H54 (cell line): Measurements from ENCODE around the gene PTGR3.

ENCODE experiments used
- DNase-seq: peaks from one replicate; pipeline ENCODE4 v3.0.0; 2011; ENCODE audit warnings: low spot score, mixed read lengths; ENCODE audit not compliant: insufficient read length
- FAIRE-seq: peaks from 3 replicates; lab custom pipeline; 2011; peaks lifted over from hg19 to GRCh38; lab: Jason Lieb, UNC
- POLR2A ChIP-seq: IDR thresholded peaks from 2 replicates; pipeline ENCODE4 v1.6.1; 2011; ENCODE audit warnings: low read depth, mild to moderate bottlenecking, low read length

PTGR3 gene

DNA sequence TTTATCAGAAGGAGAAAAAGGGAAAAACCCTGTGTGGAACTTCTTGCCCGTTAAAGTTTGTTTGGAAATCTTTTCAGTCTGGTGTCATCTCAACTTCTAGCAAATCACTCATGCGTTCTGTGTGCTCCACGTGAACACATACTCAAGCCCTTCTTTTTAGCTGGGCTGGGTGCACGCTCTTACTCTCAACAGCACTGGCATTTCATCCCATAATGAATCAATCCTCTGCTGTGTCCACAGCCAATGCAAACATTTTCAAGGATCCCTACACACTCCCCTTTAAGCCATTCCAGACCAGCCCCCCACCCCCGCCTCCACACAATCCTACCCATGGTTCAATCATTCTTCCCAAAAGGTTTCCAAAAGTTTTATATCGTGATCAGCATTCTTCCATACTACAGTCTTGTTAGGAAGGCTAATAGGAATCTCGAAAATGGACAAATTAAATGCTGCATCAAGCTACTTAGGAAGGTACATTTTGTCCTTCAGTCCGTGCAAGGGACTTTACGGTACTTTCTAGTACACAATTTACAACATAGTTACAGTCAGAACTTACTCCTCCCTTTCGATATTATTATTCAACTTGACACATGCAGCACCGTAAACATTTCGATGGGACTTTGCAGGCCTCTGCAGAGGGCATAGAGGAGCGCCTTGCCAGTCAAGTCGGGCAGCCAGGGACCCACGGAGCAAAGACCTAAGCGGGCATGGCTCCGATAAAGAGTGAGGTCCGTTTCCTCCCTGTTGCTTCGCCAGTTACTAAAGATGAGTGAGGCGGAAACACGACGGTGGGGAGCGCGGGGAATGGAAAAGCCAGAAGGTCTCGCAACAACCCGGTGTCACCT is 1.4 kb downstream of the PTGR3 start:
- no peak for DNase-seq
- no peak for FAIRE-seq
- TF ChIP-seq POLR2A, result no peak

DNA sequence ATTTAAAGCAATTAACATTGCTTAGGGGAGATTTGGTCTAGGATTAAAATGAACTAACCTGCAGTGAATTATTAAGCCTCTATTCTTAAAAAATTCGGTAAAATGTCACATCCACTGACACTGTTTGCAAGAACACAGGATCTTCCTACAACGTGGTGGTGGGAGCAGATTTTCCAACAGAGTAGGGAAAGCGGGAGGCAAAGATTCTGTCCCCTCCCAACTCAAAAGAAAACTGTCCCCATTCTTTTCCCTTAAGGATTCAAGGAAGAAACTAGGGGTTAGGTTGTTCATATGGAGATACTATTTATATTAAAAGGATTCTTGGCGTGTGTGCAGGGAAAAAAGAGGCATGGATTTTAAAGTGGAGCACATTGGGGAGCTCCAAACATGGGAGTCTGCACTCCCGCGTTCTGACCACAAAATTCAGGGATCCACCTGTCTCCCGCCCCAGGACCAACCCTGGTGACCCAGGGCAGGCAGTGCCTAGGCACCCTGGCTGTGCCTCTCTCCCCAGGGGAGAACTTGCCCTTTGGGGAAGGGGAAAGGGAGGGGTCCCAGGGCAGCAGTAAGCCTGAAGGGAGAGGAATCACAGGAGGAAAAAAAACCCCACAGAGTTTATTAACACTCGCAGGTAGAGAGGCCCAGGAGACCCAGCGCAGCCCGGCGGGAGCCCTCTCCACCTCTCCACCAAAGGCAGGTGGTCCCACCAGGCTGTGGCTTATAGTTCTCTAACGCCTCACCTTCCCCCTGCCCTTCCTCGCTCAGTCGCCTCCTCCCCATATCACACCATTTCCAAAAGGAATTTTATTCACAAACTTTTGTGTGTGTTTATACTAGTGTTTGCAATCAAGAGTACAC is 2.3 kb downstream of the PTGR3 start:
- DNase-seq, result no peak
- no peak for TF ChIP-seq POLR2A
- no peak for FAIRE-seq

DNA sequence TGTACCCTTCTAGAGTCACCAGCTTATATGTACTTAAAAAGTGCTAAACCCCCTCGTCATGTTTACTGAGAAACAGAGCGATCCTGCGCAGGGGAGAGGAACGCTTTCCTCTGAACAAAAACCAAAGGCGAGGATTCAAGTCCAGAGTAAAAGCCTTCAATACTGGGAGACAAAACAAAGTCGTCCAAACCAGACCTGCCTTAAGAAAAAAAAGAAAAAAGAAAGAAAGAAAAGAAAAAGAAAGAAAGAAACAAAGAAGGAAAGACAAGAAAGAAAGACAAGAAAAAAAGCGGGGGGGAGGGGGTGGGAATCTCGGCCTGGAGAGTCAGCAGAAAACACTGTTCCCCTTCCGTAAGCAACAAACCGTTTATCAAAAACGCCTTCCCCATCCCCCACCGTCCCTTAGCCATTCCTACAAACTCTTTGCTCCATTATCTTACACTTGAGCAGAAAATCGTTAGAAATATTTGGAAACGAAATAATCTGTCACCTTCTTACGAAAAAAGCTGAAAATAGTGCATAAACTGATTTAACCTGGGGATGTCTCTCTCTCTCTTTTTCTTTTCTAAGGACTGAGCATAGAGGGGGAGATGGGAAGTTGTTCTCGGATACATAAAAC is 3.3 kb downstream of the PTGR3 start:
- no peak for TF ChIP-seq POLR2A
- no peak for DNase-seq
- no peak for FAIRE-seq

DNA sequence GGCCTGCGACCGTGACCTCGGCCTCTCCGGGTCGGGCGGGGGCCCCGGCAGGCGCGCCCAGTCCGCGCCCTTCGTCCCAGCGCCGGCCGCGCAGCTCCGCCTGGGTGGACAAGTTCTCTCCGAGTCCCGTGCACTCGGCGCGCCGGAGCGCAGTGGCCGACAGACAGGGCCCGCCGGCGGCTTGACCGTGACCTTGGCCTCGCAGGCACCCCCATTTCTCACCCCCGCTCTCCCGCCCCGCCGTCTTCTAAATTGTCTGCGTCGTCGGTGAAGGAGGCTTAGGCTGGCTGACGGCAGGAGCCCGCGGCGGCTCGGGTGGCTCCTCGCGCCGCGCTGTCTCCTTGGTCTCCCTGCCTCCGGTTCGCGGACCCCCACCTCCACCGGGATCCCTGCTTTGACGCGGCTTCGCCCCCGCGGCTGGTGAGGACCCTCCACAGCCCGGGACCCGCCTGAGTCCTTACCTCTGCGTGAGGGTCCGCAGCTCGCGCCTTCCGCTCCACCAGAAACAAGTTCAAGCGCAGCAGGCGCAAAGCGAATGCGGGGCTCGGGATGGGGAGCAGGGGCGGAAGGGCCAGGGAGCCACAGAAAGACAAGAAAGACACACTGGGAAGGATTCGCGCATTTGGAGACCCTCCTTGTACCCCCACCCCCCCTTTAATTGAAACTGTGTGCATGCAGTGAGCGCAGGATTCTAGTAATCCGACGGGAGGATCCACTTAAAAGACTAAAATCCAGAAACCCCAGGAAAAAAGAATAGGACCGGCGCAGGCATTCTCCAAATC is 4.0 kb downstream of the PTGR3 start:
- no peak for TF ChIP-seq POLR2A
- FAIRE-seq (no peak), DNase-seq (no peak)

DNA sequence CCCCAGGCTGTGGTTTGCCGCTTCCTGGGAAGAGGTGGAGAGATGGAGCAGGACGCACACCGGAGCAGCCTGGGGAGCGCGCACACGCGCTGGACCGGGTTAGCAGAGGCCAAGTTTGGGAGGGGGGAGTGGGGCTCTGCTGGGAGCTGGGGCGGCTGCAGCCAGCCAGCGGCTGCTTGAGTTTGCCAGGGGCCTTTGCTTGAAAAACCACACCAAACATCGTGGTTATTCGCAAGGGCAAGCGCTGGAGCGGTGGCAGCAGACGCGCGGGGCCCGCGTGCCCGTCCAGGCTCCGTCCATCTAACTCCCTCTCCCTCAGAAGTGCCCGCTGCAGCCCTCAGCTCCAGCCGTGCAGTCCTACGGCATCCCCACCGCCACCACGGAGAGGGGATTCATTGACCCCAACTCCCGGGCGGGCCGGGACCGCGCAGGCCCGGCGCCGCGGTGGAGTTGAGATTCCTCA is 4.6 kb downstream of the PTGR3 start:
- no peak for DNase-seq
- no peak for TF ChIP-seq POLR2A
- FAIRE-seq, result no peak

DNA sequence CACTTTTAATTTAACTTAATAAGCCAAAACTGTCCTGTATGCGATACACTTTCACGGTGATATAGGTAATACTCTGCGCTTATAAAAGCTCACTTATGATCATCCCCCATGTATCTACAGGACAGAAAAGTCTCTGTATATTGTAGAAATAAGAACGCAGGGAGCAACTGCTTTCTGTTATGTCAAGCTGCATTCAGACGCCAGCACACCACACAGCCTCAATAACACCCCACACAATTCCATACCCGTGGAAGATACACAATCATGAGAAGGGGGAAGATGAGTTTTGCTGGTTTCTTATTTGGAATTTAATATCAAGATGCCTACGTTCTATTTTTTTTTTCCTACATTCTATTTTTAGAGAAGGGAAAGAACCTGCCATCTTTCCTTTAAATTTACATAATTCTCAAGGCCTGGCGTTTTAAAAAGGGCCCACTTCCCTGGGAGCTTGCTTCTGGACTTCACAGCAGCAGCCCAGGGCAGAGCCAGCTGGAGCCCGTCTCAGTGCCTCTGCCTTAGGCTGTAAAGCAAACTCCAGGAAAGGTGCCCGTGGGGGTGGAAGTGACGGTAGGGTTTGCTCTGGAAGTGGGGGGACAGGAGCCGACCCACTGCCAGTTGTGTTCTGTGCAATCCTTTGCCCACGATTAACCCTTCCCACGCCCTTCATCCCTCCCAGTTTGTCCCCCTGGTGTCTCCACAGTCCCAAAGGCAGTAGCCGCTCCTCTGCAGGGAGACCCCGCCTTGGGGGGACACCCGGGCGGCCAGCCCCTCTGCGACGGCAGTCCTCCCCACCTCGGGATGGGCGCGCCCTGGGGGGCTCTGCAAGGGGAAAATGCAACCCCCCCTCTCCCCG is 5.3 kb downstream of the PTGR3 start:
- no peak for TF ChIP-seq POLR2A
- DNase-seq (no peak), FAIRE-seq (no peak)

DNA sequence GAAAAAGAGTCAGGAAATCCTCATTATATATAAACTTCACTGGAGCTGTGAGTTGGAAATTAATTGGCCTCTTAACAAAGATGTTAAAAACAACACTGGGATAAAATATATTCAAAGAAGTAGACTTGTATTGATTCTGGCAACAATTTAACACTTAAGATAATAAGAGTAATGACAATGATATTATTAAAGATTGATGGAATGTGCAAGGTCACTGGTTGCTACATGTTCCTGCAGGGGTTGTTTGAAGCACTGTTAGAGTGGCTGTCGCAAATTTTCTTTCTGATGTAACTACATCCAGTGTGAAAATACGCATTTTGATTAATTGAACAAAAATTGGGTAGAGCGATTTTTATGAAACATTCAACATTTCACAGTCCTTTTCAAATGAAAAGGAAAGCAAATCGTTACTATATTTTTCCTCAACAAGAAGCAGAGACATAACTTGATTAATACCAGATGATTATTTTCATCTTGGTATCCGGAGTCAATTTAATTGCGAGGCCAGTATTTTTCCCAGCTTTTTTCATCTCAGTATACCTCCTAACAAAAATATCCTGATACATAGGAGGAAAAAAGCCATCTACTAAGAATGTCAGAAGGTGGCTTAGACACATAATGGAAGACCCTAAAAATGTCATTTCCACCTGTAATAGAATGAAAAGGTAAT is 6.1 kb downstream of the PTGR3 start:
- FAIRE-seq, result no peak
- TF ChIP-seq POLR2A, result no peak
- DNase-seq, result no peak

DNA sequence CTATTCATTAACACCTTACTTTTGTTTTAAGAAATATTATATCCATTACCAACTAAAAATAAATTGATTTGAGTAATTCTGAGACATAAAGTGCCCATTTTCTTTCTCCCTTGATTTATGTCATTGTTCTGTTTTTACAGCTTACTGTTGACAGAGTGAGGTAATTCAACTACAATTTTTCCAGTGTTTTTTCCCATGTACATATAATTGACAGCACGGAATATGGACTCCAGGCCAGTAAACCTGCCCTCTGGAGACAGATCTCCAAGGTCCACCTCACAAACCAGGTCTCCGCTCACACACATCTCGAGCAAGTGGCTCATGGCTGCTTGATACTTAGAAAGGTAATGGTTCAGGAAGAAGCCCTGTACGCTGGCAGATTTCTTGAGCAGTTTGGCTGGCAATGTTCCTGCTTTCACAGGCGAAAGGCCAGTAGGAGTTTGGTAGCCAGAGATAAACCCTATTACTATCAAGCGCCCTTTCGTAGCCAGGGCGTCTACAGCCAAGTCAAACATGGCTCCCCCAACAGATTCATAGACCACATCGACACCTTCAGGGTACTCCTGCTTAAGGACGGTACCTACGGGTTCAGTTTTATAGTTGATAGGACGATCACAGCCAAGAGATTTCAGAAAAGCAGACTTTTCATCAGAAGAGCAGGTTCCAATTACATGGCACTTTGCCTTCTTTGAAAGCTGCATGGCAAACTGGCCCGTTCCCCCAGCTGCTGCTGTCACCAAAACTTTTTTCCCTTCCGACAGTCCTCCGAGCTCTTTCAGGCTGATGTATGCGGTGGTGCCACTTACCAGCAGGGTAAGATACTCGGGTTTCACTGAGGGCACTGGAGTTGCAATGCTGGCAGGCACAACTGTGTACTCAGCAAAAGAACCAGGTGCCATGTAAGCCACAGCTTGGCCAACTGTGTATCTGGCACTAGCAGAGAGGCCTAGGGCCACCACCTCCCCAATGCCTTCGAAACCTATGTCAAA is 7.4 kb downstream of the PTGR3 start:
- DNase-seq, result no peak
- no peak for TF ChIP-seq POLR2A
- no peak for FAIRE-seq

DNA sequence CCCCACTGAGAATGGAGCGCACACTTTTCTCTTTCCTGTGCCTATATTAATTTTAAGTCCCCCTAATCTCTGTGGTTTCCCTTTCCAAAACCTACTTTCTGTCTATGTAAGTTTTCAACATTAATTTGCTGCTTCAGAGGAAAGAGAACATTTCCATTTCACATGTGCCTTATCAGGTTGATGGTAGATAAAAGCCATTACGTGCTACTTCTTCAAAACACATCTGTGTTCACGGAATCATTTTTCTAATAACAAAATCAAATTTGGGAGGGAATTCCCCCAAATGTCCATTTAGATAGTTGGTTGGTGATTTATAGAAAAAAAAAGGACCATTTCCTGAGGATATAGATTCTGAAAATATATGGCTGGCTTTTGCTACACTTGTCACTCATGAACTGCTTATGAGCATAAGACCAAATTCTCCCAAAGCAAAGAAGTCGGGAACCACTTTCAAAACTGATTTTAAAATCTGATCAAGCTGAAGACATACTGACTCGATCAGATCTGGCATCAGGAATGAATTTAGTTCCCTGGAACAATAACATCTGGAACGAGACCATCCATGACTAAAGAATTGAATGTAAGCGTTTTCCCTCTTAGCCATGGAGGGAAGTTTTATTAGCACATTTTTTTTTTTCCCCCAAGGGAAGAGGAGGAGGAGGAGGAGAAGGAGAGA is 8.2 kb downstream of the PTGR3 start:
- FAIRE-seq, result no peak
- no peak for DNase-seq
- no peak for TF ChIP-seq POLR2A

DNA sequence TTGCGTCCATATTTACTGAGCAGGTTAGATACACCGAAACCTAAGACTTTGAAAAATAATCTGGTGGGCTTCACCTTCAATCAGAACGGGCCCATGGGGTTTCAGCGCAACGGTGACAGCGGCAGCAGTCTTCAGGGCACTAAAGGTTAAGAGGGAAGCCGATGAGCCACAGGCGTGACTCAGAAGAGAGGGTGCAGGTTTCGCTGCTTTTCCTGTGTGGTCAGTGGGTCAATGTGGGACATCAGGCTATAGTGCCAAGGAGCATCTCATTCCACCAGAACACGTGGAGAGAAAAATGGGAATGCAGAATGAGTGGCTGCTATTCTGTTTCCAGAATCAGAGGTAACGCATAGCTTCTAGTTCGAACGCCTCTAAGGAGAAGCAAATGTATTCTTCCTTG is 8.9 kb downstream of the PTGR3 start:
- FAIRE-seq (no peak), DNase-seq (no peak)
- TF ChIP-seq POLR2A, result no peak
